Mammary epithelial cell (primary cell): ENCODE data around the gene COBLL1.

Source experiments
- CTCF ChIP-seq, 2 donors: IDR thresholded peaks in 1 of 2; conservative IDR thresholded peaks in 1 of 2; 2 replicates each; pipeline ENCODE4 v1.5.1; 2011 to 2012; ENCODE audit warnings: inconsistent platforms in 2 of 2, low read length in 2 of 2, mild to moderate bottlenecking in 2 of 2, control low read depth in 1 of 2, low read depth in 1 of 2; ENCODE audit not compliant: insufficient read depth in 1 of 2; ENCODE audit errors: extremely low read depth in 1 of 2
- EZH2 ChIP-seq: IDR thresholded peaks from 2 replicates; pipeline ENCODE4 v1.6.1; 2012; ENCODE audit warnings: low read length, inconsistent platforms, borderline replicate concordance

- TF ChIP-seq CTCF (conservative IDR thresholded peaks at IDR 0.05 in 1 of 2, IDR thresholded peaks at IDR 0.05 in 1 of 2; ENCODE audit: extremely low read depth in 1 of 2, insufficient read depth in 1 of 2, low read depth in 1 of 2, low read length in 2 of 2) (no peak), EZH2 (no peak)
Observed at GRCh38 chr2:164779383-164780057, 62.1 kb downstream of the COBLL1 start.
